OCI-M2 (cell line): Measurements from ENCODE around the gene KRTCAP3.

Experiments
- DNase-seq: peaks from one replicate; lab custom pipeline; 2025; ENCODE audit not compliant: unreplicated experiment; lab: John Stamatoyannopoulos, UW

Gene KRTCAP3

DNA sequence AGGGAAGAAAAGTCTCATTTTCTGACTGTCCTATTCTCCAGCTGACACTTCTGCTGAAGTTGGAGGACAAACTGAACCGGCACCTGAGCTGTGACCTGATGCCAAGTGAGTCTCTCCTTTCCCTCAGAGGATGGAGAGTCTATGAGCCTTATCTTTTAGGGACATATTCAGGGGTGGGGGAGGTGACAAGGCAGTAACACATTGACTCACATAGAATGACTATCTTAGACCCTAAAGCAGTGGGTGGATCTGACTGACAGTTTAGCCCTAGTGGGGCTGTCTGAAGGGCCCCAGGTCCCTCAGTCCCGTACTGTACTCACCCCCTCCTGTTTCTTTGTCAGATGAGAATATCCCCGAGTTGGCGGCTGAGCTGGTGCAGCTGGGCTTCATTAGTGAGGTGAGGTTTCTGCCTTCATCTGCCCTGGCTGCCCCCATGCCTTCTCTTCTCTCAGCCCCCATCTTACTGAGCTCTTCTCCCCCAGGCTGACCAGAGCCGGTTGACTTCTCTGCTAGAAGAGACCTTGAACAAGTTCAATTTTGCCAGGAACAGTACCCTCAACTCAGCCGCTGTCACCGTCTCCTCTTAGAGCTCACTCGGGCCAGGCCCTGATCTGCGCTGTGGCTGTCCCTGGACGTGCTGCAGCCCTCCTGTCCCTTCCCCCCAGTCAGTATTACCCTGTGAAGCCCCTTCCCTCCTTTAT lies 805 bp upstream of the KRTCAP3 start:
- DNase-seq: peak; percentile 17

DNA sequence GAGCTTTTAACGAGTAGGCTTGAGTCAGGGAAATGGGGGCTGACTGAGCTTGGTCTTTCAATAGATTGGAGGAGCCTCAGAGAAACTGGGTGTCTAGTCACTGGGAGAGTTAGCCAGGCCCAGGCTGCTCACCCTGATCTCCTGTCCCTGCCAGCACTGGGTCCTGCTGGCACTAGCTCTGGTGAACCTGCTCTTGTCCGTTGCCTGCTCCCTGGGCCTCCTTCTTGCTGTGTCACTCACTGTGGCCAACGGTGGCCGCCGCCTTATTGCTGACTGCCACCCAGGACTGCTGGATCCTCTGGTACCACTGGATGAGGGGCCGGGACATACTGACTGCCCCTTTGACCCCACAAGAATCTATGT lies 720 bp downstream of the KRTCAP3 start:
- no peak for DNase-seq

DNA sequence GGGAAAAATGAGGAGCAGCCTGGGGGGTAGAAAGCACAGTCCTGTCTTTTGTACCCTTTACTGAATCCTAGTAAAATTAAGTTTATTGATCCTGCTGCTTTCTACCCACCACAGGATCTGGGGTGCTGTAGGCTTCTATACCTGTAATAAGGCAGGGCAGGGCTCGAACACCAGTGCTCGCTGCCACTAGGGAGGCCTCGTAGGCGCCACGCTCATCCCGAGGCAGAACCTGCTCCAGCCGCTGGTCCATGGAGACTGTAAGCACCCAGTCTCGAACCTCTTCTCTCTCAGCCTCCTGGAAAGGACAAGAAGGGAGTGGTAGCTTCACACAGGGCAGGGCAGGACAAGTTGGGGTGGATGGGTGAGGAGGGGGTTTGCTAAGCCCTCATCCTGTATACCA lies 3.0 kb downstream of the KRTCAP3 start:
- no peak for DNase-seq

DNA sequence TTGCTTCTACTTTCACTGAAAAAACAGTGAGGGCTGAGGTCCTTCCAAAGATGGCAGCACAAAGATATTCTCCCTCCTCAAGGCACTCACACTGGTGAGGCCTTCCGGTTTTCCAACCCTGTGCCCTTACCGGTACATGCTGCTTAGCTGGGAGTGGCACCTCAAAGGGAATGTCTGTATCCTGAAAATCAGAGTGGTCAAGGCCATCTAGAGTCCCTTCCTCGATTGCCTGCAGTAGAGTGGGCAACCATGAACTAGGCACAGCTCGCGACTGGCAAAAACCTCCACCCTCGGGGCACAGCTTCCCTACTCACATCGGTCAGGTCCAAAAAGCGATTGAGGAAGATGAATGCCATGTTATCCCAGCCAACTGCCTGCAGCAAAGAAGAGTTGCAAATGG lies 3.4 kb downstream of the KRTCAP3 start:
- DNase-seq: no peak

DNA sequence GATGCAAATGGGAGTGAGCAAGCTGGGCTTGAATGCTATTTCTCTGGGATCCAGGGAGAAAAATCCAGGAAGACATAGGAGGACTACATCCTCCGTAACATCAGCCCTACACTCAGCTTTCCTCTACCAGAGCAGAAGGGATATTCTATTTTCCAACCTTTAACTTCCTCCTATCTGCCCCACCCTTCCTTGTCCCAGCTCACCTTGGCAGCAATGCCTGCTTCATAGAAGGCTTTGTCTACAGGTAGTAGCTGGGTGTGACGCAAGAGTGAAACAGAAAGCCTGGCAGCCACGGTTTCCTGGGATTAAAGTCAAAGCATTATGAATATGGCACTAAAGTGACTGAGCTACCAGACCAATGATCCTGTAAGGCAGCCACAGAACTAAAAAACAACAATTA lies 3.9 kb downstream of the KRTCAP3 start:
- no peak for DNase-seq

DNA sequence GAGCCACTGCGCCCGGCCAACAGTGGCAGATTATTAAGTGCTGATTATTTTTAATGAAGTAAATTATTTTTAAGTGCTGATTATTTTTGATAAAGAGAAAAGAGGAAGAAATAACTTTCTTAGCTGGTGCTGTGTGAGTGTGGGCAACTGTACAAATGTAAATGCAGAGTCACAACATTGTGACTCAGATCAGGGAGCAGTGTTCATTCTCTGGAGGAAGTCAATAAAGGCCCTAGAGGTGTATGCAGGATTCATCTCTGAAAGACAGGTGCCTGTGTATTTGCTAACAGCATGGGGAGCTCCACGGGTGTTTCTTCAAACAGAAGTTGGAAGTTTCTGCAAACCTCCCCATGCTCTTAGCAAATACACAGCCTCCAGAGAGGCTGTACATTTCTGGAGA lies 6.2 kb downstream of the KRTCAP3 start:
- DNase-seq: no peak

DNA sequence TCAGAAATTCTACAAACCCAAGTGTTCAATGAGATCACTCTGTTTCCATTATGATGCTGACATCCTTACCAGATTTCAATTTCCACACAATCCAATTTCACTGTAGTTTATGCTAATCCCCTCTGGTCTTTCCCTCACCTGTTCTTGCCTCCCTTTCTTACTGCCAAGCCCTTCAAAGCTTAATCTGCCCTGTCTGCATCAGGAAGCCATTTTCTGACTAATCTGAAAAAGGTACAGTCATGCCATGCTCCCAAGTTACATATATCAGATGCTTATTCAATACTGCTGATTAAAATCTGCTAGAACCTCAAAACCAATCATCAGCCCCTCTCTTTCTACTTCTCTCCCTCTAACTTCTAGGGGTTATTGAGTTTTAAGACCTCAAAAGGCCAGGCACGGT lies 8.9 kb downstream of the KRTCAP3 start:
- DNase-seq: no peak

DNA sequence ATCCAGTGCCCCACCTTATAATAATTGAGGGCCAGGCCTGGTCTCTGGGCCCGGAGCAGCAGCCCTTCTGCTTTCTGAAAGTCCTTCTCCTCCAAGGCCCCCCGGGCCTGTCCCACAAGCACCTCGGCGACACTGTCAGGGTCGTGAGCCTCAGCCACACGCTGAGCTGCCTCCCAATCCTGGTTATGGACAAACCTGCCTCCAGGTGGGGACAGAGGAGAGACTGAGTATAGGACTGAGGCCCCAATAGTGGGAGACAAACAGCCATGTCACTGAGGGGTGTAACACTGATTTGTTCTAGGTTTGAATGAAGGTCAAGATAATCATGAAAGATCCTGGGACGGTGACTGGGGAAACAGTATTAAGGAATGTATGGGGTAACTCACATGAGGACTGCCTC lies 11.8 kb downstream of the KRTCAP3 start:
- no peak for DNase-seq

DNA sequence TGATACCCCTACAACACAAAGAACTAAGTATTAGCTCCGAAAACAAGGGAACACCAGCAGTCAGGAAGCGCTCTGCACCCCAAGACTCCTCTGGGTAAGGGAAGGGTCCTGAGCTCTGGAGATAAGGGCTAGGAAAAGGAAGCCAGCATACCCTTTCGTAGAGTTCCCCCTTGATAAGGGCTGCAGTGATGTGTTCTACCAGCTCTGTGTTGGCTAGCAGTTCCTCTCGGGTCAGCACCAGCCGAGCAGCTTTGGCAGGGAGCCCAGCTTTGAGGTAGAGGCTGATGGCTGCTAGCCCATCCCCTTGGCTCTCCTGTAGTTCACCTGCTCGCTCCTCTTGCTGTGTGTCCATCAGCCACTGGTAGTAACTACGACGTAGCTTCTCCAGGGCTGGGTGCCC lies 18.9 kb downstream of the KRTCAP3 start:
- peak; percentile 66 for DNase-seq

DNA sequence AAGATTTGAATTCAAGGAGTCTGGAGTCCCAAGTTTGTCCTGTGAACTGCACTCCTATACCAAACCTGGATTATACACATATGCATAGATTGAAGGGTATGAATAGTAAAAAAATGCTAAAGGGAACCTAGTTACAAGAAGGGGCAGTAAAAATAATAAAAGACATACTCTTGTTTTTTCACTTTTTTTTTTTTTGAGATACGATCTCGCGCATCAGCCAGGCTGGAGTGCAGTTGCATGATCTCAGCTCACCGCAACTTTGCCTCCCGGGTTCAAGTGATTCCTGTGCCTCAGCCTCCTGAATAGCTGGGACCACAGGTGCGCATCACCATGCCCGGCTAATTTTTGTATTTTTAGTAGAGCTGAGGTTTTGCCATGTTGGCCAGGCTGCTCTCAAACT lies 22.3 kb downstream of the KRTCAP3 start:
- no peak for DNase-seq

DNA sequence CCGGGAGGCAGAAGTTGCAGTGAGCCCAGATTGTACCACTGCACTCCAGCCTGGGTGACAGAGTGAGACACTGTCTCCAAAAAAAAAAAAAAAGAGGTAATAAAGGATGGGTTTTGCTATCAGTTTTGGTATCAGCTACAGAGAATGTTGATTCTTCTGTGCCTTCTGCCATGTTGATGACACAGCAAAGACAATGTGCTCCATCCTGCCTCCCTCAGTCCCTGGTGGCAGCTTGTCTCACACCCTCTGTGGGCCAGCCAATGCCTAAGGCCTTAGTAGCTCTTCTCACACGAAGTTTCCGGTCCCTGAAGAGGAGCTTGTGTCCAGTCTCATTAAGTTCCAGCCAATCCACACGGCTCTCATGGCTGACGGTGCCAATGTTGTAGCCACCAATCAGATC lies 29.8 kb downstream of the KRTCAP3 start:
- DNase-seq: no peak

DNA sequence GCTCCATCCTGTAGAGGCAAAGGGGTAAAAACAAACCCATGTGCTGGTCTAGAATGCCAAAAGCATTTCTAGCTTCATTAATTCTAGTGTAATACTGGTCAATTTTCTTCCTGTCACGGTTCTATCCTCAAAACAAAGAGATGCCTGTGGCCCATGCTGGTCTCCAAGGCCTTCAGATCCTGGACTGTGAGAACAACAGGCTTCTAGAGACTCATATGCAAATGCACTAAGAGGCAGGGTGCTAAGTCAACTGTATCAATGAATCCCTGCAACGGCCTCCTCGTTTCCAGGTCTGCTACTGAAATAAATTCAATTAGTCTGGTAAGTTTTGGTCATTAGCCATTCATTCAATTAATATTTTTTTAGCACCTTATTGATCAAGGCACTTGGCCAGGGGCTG lies 43.3 kb downstream of the KRTCAP3 start:
- DNase-seq: no peak

DNA sequence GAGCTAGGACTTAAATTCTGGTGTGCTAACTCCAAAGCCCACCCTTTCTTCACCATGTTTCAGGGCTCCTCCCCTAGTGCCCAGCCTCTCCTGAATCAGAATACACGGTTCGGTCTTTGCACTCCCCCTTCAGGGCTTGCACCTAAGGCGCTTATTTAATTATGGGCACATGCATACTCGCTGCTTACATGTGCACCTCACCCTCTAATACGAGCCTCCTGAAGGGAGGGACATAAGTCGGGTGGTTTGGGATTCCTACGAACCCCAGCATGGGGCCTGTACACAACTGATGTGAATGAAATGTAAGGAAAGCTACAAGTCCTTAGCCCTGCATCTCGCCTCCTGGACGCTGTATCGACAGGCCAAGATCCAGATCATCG lies 46.9 kb downstream of the KRTCAP3 start:
- no peak for DNase-seq

DNA sequence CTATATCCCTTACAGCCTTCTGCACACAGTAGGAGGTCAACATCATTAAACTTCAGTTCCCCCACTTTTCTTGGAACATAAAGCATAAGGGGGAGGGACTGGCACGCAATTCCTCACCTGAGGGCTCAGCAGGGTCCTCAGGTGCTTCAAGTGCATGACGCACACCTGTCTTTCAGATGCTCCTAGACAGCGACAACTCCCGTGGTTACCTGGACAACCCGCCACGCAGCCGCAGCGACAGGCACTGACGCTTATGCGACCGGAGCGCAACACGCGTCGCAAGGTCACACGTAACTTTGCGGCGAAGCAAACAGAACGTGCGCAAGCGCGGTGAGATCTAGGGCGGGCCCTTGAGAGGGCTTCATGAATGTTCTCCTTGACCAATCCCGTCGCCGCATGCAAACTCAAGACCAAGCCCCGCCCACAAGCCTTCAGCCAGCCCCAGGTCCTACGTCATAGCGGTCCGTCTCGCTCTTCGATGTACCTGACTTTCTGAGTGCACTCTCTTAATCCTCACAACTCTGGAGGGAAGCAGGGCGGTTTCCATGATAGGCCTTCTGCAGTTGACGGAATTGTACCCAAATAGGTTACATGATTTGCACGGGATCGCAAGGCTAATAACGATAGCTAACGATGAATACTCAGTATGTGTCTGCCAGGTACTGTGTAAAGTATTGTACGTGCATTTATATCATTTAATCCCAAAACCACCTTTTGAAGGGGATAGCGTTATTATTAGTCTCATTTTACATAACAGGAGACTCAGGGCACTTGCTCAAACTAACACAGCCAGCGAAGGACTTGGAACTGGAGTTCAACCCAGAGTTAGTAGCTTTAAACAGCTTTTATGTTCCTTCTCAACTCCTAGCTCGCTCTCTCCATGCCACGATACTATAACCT lies 47.6 kb downstream of the KRTCAP3 start, which contains the start of gene IFT172:
TSS of gene IFT172 (minus strand) at position 246 of the 900 bp plus-strand sequence. CDS start at position 156, 90 bp downstream.
- peak; percentile 54 for DNase-seq

DNA sequence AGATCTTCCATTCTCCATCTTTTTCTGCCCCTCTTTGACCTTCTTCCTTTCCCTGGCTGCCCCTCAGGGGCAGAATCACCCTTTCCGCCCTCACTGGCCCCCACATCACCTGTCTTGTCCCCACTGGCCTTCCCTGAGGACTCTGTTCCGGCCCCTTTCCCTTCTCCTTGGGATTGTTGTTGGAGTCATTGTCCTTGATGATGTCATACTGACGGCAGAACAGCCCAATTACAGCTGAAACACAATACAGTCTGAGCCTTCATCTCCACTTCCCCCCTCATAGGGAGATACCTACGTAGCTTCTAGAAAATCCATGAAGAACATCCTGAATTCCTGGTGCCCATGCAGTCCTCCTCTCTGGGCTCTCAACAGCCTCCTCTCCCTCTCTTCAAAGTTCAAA lies 50.4 kb downstream of the KRTCAP3 start:
- DNase-seq: no peak

DNA sequence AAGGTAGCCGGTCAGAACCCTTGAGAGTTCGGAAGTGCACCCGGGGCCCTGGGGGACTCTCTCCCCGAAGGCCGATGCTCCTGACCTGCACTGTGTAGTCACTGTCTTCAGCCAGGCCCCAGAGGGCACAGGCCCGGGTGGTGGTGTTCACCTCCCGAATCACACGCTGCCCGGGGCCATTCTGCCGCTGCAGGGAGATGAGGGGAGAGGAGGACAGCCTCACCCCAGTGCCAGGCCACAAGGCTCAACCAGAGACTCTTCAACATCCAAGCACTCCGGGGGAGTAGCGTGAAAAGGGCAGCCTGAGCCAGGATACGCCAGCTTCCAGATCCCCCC lies 51.7 kb downstream of the KRTCAP3 start:
- DNase-seq: no peak
